ENCODE results near the gene ATP8B2.

DNA sequence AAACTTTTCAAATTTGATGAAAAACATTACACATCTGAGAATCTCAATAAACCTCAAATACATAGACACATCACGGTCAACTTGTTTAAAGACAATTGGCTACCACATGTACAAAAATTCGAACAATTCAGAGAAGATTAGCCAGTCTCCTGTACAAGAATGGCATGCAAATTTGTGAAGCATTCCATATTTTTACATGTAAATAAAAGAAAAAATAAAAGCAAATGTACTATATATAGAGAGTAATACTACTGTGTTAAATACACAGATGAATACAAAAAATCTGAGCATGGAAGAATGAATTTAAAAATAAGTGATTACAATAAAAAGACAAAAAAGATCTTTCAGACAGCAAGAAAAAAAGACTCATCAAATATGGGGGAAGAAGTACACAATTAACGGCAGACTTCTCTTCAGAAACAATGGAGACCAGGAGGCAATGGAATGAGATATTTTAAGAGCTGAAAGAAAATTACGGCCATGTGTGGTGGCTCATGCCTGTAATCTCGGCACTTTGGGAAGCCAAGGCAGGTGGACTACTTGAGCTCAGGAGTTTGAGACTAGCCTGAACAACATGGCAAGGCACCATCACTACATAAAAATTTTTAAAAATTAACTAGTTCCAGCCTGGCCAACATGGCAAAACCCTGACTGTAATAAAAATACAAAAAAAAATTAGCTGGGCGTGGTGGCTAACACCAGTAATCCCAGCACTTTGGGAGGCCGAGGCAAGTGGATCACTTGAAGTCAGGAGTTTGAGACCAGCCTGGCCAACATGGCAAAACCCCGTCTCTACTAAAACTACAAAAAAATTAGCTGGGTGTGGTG lies 29.7 kb upstream of the ATP8B2 start:
- no peak for TF ChIP-seq POLR2A (IDR thresholded peaks at IDR 0.05)
- TF ChIP-seq, protein P1, sequence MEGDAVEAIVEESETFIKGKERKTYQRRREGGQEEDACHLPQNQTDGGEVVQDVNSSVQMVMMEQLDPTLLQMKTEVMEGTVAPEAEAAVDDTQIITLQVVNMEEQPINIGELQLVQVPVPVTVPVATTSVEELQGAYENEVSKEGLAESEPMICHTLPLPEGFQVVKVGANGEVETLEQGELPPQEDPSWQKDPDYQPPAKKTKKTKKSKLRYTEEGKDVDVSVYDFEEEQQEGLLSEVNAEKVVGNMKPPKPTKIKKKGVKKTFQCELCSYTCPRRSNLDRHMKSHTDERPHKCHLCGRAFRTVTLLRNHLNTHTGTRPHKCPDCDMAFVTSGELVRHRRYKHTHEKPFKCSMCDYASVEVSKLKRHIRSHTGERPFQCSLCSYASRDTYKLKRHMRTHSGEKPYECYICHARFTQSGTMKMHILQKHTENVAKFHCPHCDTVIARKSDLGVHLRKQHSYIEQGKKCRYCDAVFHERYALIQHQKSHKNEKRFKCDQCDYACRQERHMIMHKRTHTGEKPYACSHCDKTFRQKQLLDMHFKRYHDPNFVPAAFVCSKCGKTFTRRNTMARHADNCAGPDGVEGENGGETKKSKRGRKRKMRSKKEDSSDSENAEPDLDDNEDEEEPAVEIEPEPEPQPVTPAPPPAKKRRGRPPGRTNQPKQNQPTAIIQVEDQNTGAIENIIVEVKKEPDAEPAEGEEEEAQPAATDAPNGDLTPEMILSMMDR (IDR thresholded peaks at IDR 0.05 in 4 of 5, conservative IDR thresholded peaks at IDR 0.05 in 1 of 5): no peak

Data from gastrocnemius medialis (tissue), 4 donors.